Epithelial cell of proximal tubule (primary cell): ENCODE measurements around the gene CLEC14A. TPM values are rescaled to one million over a fixed set of nuclear protein-coding genes. Genes with fewer than 3 reads are reported as not detected.

Source experiments
- DNase-seq: peaks from one replicate; pipeline ENCODE4 v3.0.0-alpha.2; 2011; ENCODE audit warnings: low read depth
- H3K4me3 ChIP-seq: 2 replicates; pipeline ENCODE4 v1.5.1; 2011; ENCODE audit warnings: low read depth, mild to moderate bottlenecking, low read length
- CTCF ChIP-seq: conservative IDR thresholded peaks from 2 replicates; pipeline ENCODE4 v1.5.1; 2012; ENCODE audit warnings: low read depth, mild to moderate bottlenecking, low read length
- total RNA-seq: library from RNA; depleted of rRNA; stranded (reverse); fragments of >200 nt; gene quantifications from 2 replicates; pipeline ENCODE4 v1.2.3, GENCODE V29; 2015

The CLEC14A gene
- total RNA-seq, 1 donor from 2014 or later, result not detected

- no peak overlapping the region for H3K4me3 ChIP-seq
- no peak for TF ChIP-seq CTCF
Measured at GRCh38 chr14:38250331-38250730, 5.6 kb downstream of the CLEC14A start.

GRCh38 chr14:38248321-38249028 lies 7.4 kb downstream of the CLEC14A start:
- peak; percentile 29 for TF ChIP-seq CTCF
- no peak overlapping the region for H3K4me3 ChIP-seq
- no peak for DNase-seq

More at GRCh38 chr14:38250331-38250730, 5.6 kb downstream of the CLEC14A start:
- no peak for DNase-seq

- no peak for TF ChIP-seq CTCF
- no peak for DNase-seq
- no peak overlapping the region for H3K4me3 ChIP-seq
Measured at GRCh38 chr14:38243696-38244240, 12.1 kb downstream of the CLEC14A start.

- H3K4me3 ChIP-seq, result no peak overlapping the region
- no peak for TF ChIP-seq CTCF
- no peak for DNase-seq
Measured at GRCh38 chr14:38238878-38239277, 17.0 kb downstream of the CLEC14A start.

GRCh38 chr14:38238332-38238731 lies 17.6 kb downstream of the CLEC14A start:
- no peak overlapping the region for H3K4me3 ChIP-seq
- no peak for DNase-seq
- no peak for TF ChIP-seq CTCF

- no peak overlapping the region for H3K4me3 ChIP-seq
- TF ChIP-seq CTCF, result no peak
- DNase-seq, result no peak
Measured at GRCh38 chr14:38233218-38233617, 22.7 kb downstream of the CLEC14A start.

GRCh38 chr14:38226366-38226765 lies 29.5 kb downstream of the CLEC14A start:
- DNase-seq, result no peak
- no peak for TF ChIP-seq CTCF
- H3K4me3 ChIP-seq, result no peak overlapping the region
